ENCODE measurements around the gene ZNF366. TPM values are rescaled to one million over a fixed set of nuclear protein-coding genes. Genes with fewer than 3 reads are reported as not detected.

ZNF366 gene
- total RNA-seq, 1 donor from 2014 or later: not detected

DNA sequence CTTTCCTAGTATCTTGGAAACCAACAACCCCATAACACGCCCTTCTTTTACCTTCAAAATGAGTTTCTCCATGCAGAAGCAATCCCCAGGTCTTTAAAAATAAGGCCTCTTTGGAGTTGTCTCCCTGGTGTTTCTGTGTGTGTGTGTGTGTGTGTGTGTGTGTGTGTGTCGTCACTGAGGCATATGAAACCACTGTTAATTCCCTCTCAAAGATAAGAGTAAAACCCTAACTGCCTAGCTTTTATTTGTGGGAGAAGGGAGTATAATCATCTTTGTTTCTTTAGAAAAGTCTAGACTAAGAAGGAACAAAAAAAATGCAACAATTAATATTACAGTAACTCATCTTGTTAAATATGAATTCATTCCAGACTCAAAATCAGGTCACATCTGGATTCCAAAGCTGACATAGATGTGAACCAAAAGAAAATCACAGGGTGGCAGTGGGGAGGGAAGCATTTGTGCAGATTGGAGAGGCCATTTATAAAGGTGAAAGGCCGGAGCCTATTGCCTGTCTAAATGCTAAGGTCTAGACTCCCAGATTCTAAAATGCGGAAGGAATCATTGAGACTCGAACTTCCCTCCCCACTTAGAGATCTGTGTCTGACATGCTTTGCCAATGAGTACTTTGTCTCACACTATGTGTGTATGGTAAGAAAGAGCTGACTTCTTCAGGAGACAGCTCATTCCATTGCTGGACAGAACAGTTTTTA lies 91.4 kb downstream of the ZNF366 start:
- DNase-seq (ENCODE audit: low read depth) (no peak), FAIRE-seq (no peak)
- H3K4me3 Mint-ChIP-seq (ENCODE audit: unreplicated experiment): no peak overlapping the region
- peaks cover 8% of the 10 kb centered on the region for H3K9me3 Mint-ChIP-seq (ENCODE audit: unreplicated experiment)
- Histone ChIP-seq H3K4me3 (ENCODE audit: insufficient read depth, low read depth, low read length) (no peak overlapping the region), H2AFZ (ENCODE audit: low read depth, low read length) (no peak overlapping the region), H3K4me2 (ENCODE audit: low read length) (no peak overlapping the region), H3K4me1 (ENCODE audit: insufficient read depth, low read length) (peaks cover 10% of the 10 kb centered on the region), H3K79me2 (ENCODE audit: insufficient read depth, low read length) (no peaks in the 10 kb centered on the region), H3K9ac (ENCODE audit: low read length) (no peak overlapping the region), H4K20me1 (ENCODE audit: insufficient read depth, low read length) (no peaks in the 10 kb centered on the region), H3K27ac (ENCODE audit: low read depth, low read length) (no peak overlapping the region), H3K36me3 (ENCODE audit: insufficient read depth, low read length) (no peaks in the 10 kb centered on the region), H3K27me3 (ENCODE audit: insufficient read depth, low read length) (no peaks in the 10 kb centered on the region), H3K9me3 (ENCODE audit: insufficient read depth, low read depth, low read length) (no peaks in the 10 kb centered on the region)
- H3K36me3 Mint-ChIP-seq (ENCODE audit: low read depth, unreplicated experiment): peaks cover 2% of the 10 kb centered on the region
- no peaks in the 10 kb centered on the region for H3K27me3 Mint-ChIP-seq (ENCODE audit: low read depth, unreplicated experiment)
- TF ChIP-seq EZH2 (IDR thresholded peaks at IDR 0.05; ENCODE audit: insufficient read depth, low read length): no peak
- TF ChIP-seq, protein P1, sequence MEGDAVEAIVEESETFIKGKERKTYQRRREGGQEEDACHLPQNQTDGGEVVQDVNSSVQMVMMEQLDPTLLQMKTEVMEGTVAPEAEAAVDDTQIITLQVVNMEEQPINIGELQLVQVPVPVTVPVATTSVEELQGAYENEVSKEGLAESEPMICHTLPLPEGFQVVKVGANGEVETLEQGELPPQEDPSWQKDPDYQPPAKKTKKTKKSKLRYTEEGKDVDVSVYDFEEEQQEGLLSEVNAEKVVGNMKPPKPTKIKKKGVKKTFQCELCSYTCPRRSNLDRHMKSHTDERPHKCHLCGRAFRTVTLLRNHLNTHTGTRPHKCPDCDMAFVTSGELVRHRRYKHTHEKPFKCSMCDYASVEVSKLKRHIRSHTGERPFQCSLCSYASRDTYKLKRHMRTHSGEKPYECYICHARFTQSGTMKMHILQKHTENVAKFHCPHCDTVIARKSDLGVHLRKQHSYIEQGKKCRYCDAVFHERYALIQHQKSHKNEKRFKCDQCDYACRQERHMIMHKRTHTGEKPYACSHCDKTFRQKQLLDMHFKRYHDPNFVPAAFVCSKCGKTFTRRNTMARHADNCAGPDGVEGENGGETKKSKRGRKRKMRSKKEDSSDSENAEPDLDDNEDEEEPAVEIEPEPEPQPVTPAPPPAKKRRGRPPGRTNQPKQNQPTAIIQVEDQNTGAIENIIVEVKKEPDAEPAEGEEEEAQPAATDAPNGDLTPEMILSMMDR (IDR thresholded peaks at IDR 0.05; ENCODE audit: insufficient read depth, low read depth, low read length): no peak
- H3K4me1 Mint-ChIP-seq (ENCODE audit: low read depth, unreplicated experiment): no peaks in the 10 kb centered on the region
- H3K27ac Mint-ChIP-seq (ENCODE audit: unreplicated experiment): no peak overlapping the region

DNA sequence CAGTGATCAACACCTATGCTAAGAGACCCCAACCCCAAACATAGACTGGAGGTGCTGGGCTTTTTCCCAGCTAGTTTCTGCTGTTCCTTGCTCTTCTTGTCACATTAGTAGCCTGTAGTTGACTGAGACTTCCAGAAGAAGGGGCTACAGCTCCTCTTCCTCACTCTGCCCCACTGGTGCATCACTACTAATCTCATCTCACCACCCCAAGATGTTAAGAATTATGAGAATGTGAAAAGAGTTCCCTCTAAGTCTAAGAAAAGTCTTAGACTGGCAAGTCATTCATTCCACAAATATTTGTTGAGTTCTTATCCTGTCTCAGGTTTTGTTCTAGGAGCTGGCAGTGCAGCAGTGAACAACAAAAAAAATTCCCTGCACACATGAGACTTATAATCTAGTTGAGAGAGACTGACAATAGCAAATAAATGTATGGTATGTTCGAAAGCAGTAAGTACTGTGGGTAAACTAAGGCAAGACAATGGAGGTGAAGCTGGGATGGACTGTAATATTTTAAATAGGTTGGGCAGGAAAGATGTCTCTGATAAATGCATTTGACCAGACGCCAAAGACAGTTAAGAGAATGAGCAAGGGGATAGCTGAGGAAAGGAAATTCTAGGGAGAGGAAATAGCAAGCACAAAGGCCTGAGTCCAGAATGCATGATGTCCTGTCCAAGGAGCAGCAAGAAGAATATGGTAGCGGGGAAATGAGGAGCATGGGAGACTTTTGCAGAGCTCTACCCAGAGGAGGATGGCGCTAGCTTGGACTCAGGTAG lies 94.7 kb downstream of the ZNF366 start:
- peaks cover 4% of the 10 kb centered on the region for H3K9me3 Mint-ChIP-seq (ENCODE audit: unreplicated experiment)
- TF ChIP-seq, protein P1 (IDR thresholded peaks at IDR 0.05; ENCODE audit: insufficient read depth, low read depth, low read length): peak; percentile 24
- TF ChIP-seq EZH2 (IDR thresholded peaks at IDR 0.05; ENCODE audit: insufficient read depth, low read length): no peak
- peak overlapping the region; percentile 9 for H3K4me2 ChIP-seq (ENCODE audit: low read length)
- peak; percentile 95 for FAIRE-seq
- H3K27me3 ChIP-seq (ENCODE audit: insufficient read depth, low read length): no peaks in the 10 kb centered on the region
- H3K36me3 Mint-ChIP-seq (ENCODE audit: low read depth, unreplicated experiment): no peaks in the 10 kb centered on the region
- no peak overlapping the region for H3K27ac Mint-ChIP-seq (ENCODE audit: unreplicated experiment)
- peak; percentile 68 for DNase-seq (ENCODE audit: low read depth)
- H3K36me3 ChIP-seq (ENCODE audit: insufficient read depth, low read length): no peaks in the 10 kb centered on the region
- no peak overlapping the region for H3K4me3 ChIP-seq (ENCODE audit: insufficient read depth, low read depth, low read length)
- H3K27ac ChIP-seq (ENCODE audit: low read depth, low read length): peak overlapping the region; percentile 28
- H3K4me3 Mint-ChIP-seq (ENCODE audit: unreplicated experiment): no peak overlapping the region
- H3K9me3 ChIP-seq (ENCODE audit: insufficient read depth, low read depth, low read length): no peaks in the 10 kb centered on the region
- no peaks in the 10 kb centered on the region for H4K20me1 ChIP-seq (ENCODE audit: insufficient read depth, low read length)
- peak overlapping the region; percentile 4 for H3K9ac ChIP-seq (ENCODE audit: low read length)
- peaks cover 10% of the 10 kb centered on the region for H3K4me1 ChIP-seq (ENCODE audit: insufficient read depth, low read length)
- no peak overlapping the region for H2AFZ ChIP-seq (ENCODE audit: low read depth, low read length)
- no peaks in the 10 kb centered on the region for H3K27me3 Mint-ChIP-seq (ENCODE audit: low read depth, unreplicated experiment)
- no peaks in the 10 kb centered on the region for H3K79me2 ChIP-seq (ENCODE audit: insufficient read depth, low read length)
- H3K4me1 Mint-ChIP-seq (ENCODE audit: low read depth, unreplicated experiment): peaks cover 4% of the 10 kb centered on the region

All from astrocyte (in vitro differentiated cells and primary cell).